ENCODE data around the gene C5.

GRCh38 chr9:121067640-121068039, 17.6 kb upstream of the C5 start:
- TF ChIP-seq CTCF (IDR thresholded peaks at IDR 0.05) (no peak), POLR2A (IDR thresholded peaks at IDR 0.05) (no peak)
